K562 (cell line): Measurements from ENCODE around the gene TTK.

Source experiments
- CTCF ChIP-seq, 3 experiments: IDR thresholded peaks in 2 of 3; conservative IDR thresholded peaks in 1 of 3; 2 replicates each; pipeline ENCODE4 v1.5.1; 2011 to 2012; ENCODE audit warnings: low read length in 3 of 3, mild to moderate bottlenecking in 3 of 3, control low read depth in 2 of 3, improper control_type of control experiment in 1 of 3, inconsistent platforms in 1 of 3, low read depth in 1 of 3, mixed read lengths in 1 of 3, moderate library complexity in 1 of 3; ENCODE audit not compliant: insufficient read depth in 2 of 3
- CXXC5 ChIP-seq: fragments of 250-450 bp; sonication (Bioruptor Pico); IDR thresholded peaks from 2 replicates; pipeline ENCODE4 v1.8.0; 2022; ENCODE audit warnings: inconsistent platforms, mild to moderate bottlenecking, moderate library complexity
- EP400 ChIP-seq: fragments of 450-650 bp; IDR thresholded peaks from 2 replicates; pipeline ENCODE4 v1.6.1; 2017; ENCODE audit warnings: antibody characterized with exemption, mild to moderate bottlenecking, moderate library complexity
- FOXK2 ChIP-seq, 2 experiments: fragments of 450-650 bp; IDR thresholded peaks in 1 of 2; conservative IDR thresholded peaks in 1 of 2; 2 replicates each; pipeline ENCODE4 v1.6.1; 2016; ENCODE audit warnings: low read depth in 2 of 2, mild to moderate bottlenecking in 1 of 2
- KAT7 ChIP-seq: sonication (generic); formaldehyde crosslinking; IDR thresholded peaks from 2 replicates; pipeline ENCODE4 v1.8.0; 2022; ENCODE audit warnings: missing genetic modification reagents, mild to moderate bottlenecking, borderline replicate concordance
- LARP7 ChIP-seq: fragments of 450-650 bp; IDR thresholded peaks from 2 replicates; pipeline ENCODE4 v1.6.1; 2016
- PHF8 ChIP-seq: fragments of 200-600 bp; sonication (generic); IDR thresholded peaks from 2 replicates; pipeline ENCODE4 v1.6.1; 2012; ENCODE audit warnings: mixed run types, mild to moderate bottlenecking, inconsistent platforms, low read length, moderate library complexity, borderline replicate concordance
- PRMT5 ChIP-seq: sonication (generic); formaldehyde crosslinking; IDR thresholded peaks from 2 replicates; pipeline ENCODE4 v1.5.0; 2020; ENCODE audit warnings: missing genetic modification reagents
- SNIP1 ChIP-seq: fragments of 450-650 bp; IDR thresholded peaks from 2 replicates; pipeline ENCODE4 v1.7.1; 2017; ENCODE audit warnings: low read depth, mild to moderate bottlenecking
- TF ChIP-seq, protein P1 (sequence below): fragments of 250-450 bp; sonication (Bioruptor Pico); IDR thresholded peaks from 2 replicates; pipeline ENCODE4 v1.5.0; 2020; ENCODE audit warnings: mild to moderate bottlenecking
- TF ChIP-seq, protein P2 (sequence below): fragments of 450-650 bp; conservative IDR thresholded peaks from 2 replicates; pipeline ENCODE4 v1.6.1; 2016; ENCODE audit warnings: missing genetic modification characterization, low read depth, mild to moderate bottlenecking, missing compliant biosample characterization, moderate library complexity

- TF ChIP-seq SNIP1: no peak
- TF ChIP-seq CTCF (IDR thresholded peaks at IDR 0.05 in 2 of 3, conservative IDR thresholded peaks at IDR 0.05 in 1 of 3; ENCODE audit: insufficient read depth in 2 of 3, low read depth in 1 of 3, low read length in 3 of 3): no peak
- TF ChIP-seq, protein P1, sequence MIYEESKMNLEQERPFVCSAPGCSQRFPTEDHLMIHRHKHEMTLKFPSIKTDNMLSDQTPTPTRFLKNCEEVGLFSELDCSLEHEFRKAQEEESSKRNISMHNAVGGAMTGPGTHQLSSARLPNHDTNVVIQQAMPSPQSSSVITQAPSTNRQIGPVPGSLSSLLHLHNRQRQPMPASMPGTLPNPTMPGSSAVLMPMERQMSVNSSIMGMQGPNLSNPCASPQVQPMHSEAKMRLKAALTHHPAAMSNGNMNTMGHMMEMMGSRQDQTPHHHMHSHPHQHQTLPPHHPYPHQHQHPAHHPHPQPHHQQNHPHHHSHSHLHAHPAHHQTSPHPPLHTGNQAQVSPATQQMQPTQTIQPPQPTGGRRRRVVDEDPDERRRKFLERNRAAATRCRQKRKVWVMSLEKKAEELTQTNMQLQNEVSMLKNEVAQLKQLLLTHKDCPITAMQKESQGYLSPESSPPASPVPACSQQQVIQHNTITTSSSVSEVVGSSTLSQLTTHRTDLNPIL (CRISPR knock-in tag): no peak
- TF ChIP-seq, protein P2, sequence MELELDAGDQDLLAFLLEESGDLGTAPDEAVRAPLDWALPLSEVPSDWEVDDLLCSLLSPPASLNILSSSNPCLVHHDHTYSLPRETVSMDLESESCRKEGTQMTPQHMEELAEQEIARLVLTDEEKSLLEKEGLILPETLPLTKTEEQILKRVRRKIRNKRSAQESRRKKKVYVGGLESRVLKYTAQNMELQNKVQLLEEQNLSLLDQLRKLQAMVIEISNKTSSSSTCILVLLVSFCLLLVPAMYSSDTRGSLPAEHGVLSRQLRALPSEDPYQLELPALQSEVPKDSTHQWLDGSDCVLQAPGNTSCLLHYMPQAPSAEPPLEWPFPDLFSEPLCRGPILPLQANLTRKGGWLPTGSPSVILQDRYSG (tag): no peak
- no peak for TF ChIP-seq CXXC5 (CRISPR knock-in tag)
- TF ChIP-seq PRMT5 (CRISPR knock-in tag): no peak
- no peak for TF ChIP-seq PHF8
- TF ChIP-seq FOXK2 (conservative IDR thresholded peaks at IDR 0.05 in 1 of 2, IDR thresholded peaks at IDR 0.05 in 1 of 2; ENCODE audit: low read depth in 2 of 2): no peak
- TF ChIP-seq EP400: no peak
- no peak for TF ChIP-seq KAT7 (CRISPR knock-in tag)
- no peak for TF ChIP-seq LARP7
These were observed 650 bp upstream of the TTK start for GRCh38 chr6:80003826-80004172.
